GM18907 (cell line): ENCODE data around the gene PRRG2.

Experiments used
- ATAC-seq: cut with Tn5 transposase; IDR thresholded peaks from one replicate; pipeline ENCODE4 v1.9.1; 2021; ENCODE audit warnings: mild to moderate bottlenecking, moderate library complexity; ENCODE audit not compliant: unreplicated experiment

The PRRG2 gene

DNA sequence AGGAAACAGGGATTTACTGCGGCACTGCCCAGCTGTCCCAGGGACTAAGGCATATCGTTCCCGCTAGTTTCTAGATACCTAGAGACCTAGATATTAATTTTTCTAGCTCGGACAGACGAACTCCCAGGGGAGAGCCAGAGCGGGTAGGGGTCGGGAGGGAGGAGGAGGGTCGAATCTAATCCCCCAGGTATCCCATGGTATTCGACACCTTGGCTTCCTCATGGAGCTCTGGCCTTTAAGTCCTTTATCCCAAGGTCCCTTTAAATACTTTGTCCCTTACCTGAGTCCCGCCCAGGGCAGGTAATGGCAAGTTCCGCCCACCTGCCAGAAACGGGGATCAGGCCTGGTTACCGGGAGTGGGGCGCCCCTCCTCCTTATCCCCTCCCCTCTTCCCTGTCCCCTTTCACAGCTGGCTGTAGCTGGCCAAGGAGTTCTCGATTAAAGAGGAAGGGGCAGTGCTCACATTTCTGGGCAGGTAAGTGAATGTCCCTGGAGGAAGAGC is at the start of gene PRRG2:
TSS of gene PRRG2 (plus strand) at position 310 of the 502 bp plus-strand sequence. CDS start 1,904 bp downstream, outside the sequence.
- ATAC-seq: no peak

GRCh38 chr19:49533551-49534488 is 47.3 kb upstream of the PRRG2 start:
- peak; percentile 67 for ATAC-seq

DNA sequence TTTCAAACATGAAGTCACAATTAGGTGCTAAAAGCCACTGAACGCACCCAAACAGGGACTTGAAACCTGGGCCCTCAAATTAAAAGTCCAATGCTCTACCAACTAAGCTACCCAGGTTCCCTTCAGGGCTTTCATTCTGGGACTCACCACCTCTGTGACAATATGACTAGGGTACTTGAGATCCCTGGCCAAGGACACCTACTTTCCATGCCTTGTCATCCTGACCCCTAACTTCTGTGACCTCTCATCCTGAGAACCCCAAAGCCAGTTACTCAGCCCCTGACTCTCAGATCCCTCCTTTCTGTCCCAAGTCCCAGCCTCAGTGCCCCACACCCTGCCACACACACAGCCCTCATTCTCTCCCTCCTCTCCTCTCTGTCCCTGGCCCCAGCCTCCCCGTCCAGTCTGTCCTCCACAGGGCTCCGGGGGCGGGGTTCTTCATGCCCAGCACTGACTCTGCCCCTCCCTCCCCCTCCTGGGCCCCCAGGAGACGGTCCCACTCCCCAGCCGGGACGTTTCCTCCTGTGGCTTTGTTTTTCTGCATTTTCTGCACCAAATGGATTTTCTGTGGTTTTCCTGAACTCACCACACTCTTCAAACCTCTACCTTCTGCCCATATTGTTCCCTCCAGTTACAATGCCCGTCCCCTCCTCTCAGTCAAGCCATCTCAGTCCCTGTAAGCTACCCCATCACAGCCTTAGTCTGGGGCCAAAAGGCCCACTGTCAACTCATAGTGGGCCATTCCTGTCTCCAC is 46.3 kb upstream of the PRRG2 start:
- ATAC-seq: no peak

GRCh38 chr19:49536921-49537462 is 44.1 kb upstream of the PRRG2 start:
- no peak for ATAC-seq

- ATAC-seq: no peak
Observed at GRCh38 chr19:49538643-49539042, 42.5 kb upstream of the PRRG2 start.

DNA sequence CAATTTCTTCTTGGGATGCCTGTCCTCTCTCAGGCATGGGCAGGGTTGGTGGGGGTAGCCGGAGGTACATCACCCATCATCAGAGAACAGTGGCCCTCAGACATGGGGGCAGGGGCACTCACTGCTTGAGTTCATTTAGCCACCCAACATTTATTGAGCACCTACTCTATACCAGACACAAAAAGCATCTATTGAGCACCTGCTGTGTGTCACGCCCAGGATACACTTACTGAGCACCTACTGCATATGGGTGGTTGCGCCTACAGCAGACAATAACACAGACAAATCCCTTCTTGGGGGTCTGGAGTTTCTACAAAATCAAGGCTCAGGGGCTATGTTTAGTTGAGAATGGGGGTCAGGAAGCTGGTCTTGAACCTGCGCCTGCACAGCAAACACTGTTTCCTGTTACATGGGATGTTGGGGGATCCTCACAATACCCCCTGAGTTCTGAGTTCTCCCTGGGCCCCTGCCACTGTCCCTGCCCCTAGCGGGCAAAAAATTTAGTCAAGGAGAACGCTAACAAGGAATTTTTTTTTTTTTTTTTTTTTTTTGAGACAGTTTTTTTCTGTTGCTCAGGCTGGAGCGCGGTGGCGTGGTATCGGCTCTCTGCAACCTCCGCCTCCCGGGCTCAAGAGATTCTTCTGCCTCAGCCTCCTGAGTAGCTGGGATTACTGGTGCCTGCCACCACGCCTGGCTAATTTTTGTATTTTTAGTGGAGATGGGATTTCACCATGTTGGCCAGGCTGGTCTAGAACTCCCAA is 41.7 kb upstream of the PRRG2 start:
- no peak for ATAC-seq

DNA sequence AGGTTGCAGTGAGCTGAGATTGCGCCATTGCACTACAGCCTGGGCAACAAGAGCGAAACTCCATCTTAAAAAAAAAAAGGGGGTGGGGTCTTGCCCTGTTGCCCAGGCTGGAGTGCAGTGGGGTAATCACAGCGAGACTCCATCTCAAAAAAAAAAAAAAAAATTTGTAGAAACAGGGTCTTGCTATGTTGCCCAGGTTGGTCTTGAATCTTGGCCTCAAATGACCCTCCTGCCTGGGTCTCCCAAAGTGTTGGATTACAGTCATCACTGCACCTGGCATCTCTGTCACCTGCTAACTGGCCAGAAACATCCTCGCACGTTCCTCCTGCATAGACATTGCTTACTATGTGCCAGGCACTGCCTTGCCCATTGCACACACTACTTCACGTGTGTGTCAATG is 39.2 kb upstream of the PRRG2 start:
- no peak for ATAC-seq

DNA sequence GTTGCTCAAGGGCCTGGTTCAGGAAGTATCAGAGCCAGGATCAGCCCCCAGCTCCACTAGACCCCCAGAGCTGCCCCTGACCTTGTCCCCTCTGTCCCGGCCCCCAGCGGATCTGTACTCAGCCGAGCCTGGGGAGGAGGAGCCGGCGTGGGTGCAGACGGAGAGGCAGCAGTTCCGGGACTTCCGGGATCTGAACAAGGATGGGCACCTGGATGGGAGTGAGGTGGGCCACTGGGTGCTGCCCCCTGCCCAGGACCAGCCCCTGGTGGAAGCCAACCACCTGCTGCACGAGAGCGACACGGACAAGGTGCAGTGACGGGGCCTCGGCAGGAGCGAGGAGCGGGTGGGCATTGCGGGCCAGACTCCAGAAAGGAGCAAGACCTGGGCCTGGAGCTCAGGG is 38.7 kb upstream of the PRRG2 start:
- ATAC-seq: no peak

DNA sequence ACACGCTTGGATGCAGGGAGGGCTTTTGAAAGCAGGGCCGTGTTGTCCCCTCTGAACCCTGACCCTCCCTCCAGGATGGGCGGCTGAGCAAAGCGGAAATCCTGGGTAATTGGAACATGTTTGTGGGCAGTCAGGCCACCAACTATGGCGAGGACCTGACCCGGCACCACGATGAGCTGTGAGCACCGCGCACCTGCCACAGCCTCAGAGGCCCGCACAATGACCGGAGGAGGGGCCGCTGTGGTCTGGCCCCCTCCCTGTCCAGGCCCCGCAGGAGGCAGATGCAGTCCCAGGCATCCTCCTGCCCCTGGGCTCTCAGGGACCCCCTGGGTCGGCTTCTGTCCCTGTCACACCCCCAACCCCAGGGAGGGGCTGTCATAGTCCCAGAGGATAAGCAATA is 38.1 kb upstream of the PRRG2 start:
- no peak for ATAC-seq

GRCh38 chr19:49544154-49544553 is 37.0 kb upstream of the PRRG2 start:
- no peak for ATAC-seq

DNA sequence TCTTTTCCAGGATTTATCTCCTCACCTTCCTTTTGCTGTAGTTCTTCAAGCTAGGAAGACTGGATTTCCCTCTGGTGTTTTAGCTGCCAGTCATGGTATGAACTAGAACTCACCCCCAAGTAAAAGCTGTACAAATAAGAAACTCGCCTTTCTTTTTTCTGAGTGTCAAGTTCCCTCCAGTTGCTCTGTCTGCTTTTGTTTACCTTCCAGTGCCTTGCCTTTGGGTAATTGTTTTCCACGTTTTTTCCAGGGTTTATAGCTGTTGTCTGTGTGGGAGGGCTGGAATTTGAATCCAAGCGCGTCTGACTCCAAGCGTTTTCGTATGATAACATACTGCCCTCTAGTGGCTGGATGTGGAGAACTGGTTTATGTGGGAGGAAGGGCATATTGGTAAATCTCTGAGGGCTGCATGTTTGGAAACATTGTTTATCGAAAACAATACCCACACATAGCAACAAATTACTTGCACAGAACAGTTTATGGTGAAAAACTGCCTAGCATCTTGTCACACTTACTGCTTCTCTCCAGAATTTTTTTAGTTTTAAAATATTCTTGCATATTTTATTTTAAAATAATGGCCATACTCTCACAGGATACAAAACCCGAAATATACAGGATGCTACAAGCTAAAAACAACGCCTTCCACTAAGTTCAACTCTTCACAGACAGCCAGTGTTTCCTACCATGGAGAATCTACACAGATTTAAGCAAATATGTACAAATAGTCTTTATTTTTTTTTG is 34.1 kb upstream of the PRRG2 start:
- no peak for ATAC-seq

- no peak for ATAC-seq
Observed at GRCh38 chr19:49549045-49549444, 32.1 kb upstream of the PRRG2 start.

DNA sequence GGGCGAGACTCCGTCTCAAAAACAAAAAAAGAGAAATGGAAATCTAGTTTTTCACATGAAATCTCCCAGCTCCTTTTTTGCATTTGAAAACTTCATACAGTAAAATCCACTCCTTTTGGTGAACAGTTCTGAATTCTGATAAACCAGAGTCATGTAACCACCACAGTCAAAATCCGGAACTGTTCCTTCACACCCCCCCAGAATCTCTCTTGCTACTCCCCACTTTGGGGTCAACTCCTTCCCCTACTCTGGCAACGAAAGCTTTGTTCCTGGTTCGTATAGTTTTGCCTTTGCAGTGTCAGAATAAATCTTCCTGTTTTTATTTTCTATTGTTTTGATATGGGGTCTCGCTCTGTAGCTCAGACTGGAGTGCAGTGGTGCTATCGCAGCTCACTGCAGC is 29.6 kb upstream of the PRRG2 start:
- ATAC-seq: no peak

DNA sequence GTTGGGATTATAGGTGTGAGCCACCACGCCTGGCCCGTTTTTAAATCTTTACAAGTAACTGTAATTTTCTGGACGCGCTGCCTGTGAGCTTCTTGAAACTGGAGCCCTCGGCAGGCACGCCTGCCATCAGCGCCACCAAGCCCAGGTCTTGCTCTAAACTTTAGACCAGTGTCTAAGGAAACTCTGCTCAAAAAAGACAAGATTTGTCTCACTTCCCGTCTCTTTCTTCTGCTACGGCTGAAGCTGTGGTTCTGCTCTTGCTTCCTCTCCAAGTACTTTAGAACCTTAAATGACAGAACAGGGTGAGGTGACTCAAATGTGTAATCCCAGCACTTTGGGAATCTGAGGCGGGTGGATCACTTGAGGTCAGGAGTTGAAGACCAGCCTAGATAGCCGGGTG is 28.4 kb upstream of the PRRG2 start:
- no peak for ATAC-seq

DNA sequence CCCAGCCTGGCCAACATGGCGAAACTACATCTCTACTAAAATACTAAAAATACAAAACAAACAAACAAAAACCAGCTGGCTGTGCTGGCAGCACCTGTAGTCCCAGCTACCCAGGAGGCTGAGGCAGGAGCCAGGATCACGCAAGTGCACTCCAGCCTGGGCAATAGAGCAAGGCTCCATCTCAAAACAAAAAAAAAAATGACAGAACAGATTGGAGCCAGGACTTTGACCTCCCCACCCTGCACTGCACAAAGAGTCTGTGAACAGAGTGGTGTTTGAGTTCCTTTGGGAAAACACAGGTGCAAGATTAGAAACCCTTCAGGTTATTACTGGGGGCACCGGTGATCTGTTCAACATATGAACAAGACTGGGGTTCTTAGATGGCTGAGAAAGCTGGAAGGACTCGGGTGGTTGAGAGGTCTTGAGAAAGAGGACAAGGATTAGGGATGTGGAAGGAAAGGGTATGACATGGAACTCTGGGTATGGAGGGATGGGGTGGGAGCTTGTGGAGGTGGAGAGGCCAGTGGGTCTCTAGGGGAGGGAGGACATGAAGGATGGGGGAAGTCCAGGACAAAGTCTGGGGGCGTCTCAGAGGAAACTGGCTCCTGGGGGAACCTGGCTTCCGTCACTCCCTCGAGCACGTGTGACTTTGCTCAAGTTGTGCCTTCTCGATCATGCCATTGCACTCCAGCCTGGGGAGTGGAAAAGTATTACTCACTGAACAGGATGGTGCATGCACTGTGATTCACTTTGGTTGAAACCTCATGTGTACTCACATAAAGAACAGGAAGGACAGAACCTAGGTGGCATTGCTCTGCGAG is 27.5 kb upstream of the PRRG2 start:
- no peak for ATAC-seq

DNA sequence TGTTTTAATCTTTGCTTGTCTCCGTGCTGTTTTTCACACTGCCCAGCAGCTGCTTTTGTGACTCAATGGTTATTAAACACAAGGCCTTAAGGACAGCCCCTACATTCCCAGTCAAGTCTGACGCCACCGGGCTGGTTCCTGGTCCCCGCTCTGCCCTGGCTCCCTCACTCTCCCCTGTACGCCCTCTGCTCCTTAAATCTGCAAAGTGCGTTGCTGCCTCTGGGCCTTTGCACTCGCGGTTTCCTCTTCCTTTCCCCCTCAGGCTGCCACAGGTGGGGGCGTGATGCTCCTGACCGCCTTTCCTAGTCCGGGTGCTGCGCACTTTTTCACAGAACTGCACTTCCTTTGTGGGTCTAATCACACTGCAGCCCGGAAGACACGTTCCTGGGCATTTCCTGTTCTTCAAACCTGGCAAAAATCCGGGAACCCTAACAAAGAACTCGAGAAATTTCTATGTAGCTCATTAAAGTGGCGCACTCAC is 26.4 kb upstream of the PRRG2 start:
- no peak for ATAC-seq

GRCh38 chr19:49555600-49556411 is 25.3 kb upstream of the PRRG2 start:
- no peak for ATAC-seq
